ENCODE data around the gene PTPN11. TPM values are rescaled to one million over a fixed set of nuclear protein-coding genes. Genes with fewer than 3 reads are reported as not detected.

The PTPN11 gene
- total RNA-seq, 4 donors from 2014 or later: 61.6 to 88.0 (median 75.2) TPM

- intact Hi-C loops (cut with DNase I; ENCODE audit: low total_unique reads): no loop called here
- 70 to 79% methylated on average over 7 of the region's 7 CpGs for WGBS, 2 donors
- TF ChIP-seq POLR2A (IDR thresholded peaks at IDR 0.05): no peak
- TF ChIP-seq, protein P1, sequence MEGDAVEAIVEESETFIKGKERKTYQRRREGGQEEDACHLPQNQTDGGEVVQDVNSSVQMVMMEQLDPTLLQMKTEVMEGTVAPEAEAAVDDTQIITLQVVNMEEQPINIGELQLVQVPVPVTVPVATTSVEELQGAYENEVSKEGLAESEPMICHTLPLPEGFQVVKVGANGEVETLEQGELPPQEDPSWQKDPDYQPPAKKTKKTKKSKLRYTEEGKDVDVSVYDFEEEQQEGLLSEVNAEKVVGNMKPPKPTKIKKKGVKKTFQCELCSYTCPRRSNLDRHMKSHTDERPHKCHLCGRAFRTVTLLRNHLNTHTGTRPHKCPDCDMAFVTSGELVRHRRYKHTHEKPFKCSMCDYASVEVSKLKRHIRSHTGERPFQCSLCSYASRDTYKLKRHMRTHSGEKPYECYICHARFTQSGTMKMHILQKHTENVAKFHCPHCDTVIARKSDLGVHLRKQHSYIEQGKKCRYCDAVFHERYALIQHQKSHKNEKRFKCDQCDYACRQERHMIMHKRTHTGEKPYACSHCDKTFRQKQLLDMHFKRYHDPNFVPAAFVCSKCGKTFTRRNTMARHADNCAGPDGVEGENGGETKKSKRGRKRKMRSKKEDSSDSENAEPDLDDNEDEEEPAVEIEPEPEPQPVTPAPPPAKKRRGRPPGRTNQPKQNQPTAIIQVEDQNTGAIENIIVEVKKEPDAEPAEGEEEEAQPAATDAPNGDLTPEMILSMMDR (IDR thresholded peaks at IDR 0.05): no peak
- no peak for DNase-seq (ENCODE audit: low spot score in 2 of 2)
- H3K4me3 ChIP-seq (ENCODE audit: low read depth, poor library complexity, severe bottlenecking): no peak overlapping the region
Measured at GRCh38 chr12:112533528-112533927, 114.8 kb downstream of the PTPN11 start.

DNA sequence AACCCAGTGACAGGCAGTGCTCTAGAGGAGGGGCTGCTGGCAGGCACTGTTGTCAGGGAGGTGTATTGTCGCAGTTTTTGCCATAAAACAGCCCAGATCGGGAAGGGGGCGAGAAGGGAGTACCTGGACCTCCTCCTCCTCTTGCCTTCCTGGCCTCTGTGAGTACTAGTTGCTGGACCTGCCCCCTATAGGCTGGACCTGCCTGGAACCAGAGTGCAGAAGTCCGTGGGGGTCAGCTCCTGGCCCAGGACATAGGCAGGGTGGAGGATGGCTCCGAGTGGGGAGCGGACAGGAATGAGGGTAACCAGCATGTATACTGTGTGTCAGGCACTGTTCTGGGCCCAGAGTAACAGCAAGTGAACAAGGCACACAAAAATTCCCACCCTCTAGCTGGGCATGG, 116.3 kb downstream of the PTPN11 start:
- no peak for TF ChIP-seq POLR2A (IDR thresholded peaks at IDR 0.05)
- TF ChIP-seq, protein P1 (IDR thresholded peaks at IDR 0.05): no peak
- DNase-seq (ENCODE audit: low spot score in 2 of 2): no peak
- WGBS, 2 donors: 86 to 88% methylated on average over 5 to 6 of the region's 6 CpGs
- intact Hi-C loops (cut with DNase I; ENCODE audit: low total_unique reads): no loop called here
- H3K4me3 ChIP-seq (ENCODE audit: low read depth, poor library complexity, severe bottlenecking): no peak overlapping the region

- WGBS, 2 donors: 83 to 85% methylated on average over 6 of the region's 6 CpGs
- intact Hi-C loops (cut with DNase I; ENCODE audit: low total_unique reads): no loop called here
- no peak overlapping the region for H3K4me3 ChIP-seq (ENCODE audit: low read depth, poor library complexity, severe bottlenecking)
- no peak for DNase-seq (ENCODE audit: low spot score in 2 of 2)
- TF ChIP-seq POLR2A (IDR thresholded peaks at IDR 0.05): no peak
- TF ChIP-seq, protein P1 (IDR thresholded peaks at IDR 0.05): no peak
Measured at GRCh38 chr12:112535637-112536366, 117.1 kb downstream of the PTPN11 start.

DNA sequence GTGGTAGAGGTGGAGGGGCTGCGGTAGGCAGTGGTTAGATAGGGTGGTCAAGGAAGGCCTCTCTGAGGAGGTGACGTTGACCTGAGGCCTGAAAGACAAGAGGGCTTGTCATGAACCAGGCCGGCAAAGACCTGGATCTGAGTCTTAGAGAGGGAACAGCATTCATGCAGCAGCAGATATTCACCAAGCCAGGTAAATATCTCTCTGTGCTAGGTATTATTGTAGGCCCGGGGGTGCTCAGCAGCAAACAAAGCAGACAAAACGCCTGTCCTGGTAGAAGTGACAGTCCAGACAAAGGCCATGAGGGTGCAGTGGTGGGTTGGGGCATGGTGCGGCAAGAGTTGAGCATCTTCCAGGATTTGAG, 117.6 kb downstream of the PTPN11 start:
- intact Hi-C loops (cut with DNase I; ENCODE audit: low total_unique reads): no loop called here
- no peak overlapping the region for H3K4me3 ChIP-seq (ENCODE audit: low read depth, poor library complexity, severe bottlenecking)
- 89 to 91% methylated on average over 6 of the region's 6 CpGs for WGBS, 2 donors
- TF ChIP-seq, protein P1 (IDR thresholded peaks at IDR 0.05): no peak
- no peak for TF ChIP-seq POLR2A (IDR thresholded peaks at IDR 0.05)
- no peak for DNase-seq (ENCODE audit: low spot score in 2 of 2)

GRCh38 chr12:112537710-112538396, 119.1 kb downstream of the PTPN11 start:
- no peak for DNase-seq (ENCODE audit: low spot score in 2 of 2)
- TF ChIP-seq POLR2A (IDR thresholded peaks at IDR 0.05): no peak
- TF ChIP-seq, protein P1 (IDR thresholded peaks at IDR 0.05): no peak
- H3K4me3 ChIP-seq (ENCODE audit: low read depth, poor library complexity, severe bottlenecking): no peak overlapping the region
- WGBS, 2 donors: 43 to 44% methylated on average over 3 of the region's 3 CpGs
- intact Hi-C loops (cut with DNase I; ENCODE audit: low total_unique reads): no loop called here

Measured in lower leg skin (tissue), 4 donors.